HG03469 (cell line): ENCODE data around the gene PPARA.

Experiments used
- ATAC-seq: cut with Tn5 transposase; IDR thresholded peaks from one replicate; pipeline ENCODE4 v1.9.1; 2021; ENCODE audit warnings: mild to moderate bottlenecking, moderate library complexity, moderate number of reproducible peaks; ENCODE audit not compliant: unreplicated experiment

The PPARA gene

DNA sequence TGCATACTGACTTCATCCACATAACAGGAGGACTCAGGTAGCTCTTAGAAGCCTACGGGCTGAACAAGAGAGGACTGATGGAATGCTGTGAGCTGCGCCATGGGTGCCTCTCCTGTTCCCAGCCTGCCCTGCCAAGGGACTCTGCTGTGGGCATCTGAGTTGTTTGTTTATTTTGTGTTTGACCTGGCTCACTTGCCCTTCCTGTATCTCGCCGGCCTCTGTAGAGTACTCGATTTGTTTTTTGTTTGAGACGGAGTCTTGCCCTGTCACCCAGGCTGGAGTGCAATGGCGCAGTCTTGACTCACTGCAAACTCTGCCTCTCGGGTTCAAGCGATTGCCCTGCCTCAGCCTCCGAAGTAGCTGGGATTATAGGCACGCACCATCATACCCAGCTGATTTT is 119.2 kb downstream of the PPARA start:
- ATAC-seq = no peak

DNA sequence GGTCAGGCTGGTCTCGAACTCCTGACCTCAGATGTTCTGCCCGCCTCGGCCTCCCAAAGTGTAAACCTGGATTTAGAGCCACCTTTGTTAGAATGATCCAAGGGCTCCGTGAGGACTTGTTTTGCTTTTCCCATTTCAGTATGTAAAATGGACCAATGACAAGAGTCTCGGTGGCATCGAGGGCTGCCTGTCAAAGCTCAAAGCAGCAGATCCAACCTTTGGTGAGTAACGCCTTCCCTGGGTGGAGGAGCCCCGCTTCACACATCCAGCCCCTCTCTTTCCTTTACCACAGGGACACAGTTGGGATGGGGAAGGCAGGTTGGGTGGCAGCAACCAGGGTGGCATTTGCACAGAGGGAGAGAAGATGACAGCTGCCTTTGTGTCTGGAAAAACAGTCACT is 121.9 kb downstream of the PPARA start:
- ATAC-seq = no peak

DNA sequence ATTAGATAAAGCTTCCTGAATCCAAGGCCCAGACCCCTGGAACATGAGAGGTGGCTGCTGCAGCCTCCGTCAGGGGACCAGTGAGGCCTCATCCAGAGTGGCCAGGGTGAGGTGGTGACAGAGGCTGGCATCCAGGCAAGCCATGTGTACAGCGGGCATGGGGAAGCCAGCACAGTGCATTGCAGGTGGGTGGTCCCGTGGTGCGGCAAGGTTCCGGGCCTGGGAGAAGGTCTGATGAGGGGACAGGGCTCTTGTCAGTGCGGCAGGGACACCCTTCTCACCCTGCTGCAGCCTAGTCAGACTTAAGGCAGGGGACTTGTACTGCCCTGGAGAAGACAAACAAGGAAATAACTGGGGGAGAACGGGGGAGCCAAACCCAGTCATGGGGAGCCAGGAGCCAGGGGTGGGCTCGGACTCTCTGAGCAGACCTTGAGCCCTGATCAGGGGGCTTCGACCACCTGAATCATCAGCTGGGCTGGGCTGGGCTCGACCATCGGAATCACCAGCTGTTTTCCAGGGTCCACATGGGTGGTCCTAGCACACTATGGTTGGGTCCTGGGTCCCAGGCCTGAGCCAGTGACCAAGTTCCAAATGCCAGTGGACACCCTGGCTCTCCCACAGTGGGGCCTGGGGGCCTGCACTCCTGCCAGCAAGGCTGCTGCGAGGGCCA is 122.6 kb downstream of the PPARA start:
- no peak for ATAC-seq

DNA sequence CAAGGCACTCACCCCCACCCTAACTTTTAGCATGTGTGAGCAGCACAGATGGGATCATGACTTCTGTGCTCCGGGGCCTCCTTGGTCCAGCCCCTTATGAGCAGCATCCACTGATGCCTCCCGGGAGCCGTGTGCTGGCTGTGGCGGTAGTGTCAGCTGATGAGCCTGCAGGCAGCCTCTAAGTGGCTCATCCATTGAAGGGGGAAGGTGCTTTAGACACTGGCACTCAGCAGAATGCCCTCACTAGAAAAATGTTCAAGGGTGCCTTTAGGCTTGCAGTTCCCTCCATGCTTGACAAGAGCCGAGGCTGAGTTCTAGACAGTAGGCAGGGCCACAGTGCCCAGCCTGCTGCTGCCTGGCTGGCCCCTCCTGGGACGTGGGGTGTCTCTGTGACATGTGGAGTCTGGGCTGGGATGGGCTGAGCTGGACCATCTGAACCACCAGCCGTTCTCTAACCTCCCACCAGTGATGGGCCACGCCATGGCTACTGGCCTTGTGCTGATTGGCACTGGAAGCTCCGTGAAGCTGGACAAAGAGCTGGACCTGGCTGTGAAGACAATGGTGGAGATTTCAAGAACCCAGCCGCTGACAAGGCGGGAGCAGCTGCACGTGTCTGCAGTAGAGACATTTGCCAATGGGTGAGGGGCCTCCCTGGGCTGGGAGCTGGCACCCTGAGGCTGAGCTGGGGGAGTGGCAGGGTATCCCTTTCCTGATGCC is 123.3 kb downstream of the PPARA start:
- ATAC-seq = no peak

DNA sequence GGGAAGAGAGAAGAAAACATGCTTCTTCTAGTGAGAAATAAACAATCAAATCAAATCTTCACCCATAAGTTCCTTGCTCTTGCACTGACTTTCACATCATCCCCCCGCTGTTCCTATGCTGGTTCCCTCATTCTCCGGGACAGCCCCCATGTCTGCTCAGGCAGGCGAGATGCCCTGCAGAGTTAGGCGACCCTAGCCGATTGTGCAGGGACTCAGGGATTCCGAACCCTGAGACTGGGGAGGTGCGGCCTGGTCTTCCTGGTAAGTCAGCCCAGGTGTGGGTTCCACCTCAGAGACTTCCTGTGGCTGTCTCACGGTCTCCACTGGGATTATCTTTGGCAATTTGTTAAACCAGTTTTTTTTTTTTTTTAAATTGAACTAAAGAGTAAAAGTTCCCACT is 124.1 kb downstream of the PPARA start:
- ATAC-seq = no peak

DNA sequence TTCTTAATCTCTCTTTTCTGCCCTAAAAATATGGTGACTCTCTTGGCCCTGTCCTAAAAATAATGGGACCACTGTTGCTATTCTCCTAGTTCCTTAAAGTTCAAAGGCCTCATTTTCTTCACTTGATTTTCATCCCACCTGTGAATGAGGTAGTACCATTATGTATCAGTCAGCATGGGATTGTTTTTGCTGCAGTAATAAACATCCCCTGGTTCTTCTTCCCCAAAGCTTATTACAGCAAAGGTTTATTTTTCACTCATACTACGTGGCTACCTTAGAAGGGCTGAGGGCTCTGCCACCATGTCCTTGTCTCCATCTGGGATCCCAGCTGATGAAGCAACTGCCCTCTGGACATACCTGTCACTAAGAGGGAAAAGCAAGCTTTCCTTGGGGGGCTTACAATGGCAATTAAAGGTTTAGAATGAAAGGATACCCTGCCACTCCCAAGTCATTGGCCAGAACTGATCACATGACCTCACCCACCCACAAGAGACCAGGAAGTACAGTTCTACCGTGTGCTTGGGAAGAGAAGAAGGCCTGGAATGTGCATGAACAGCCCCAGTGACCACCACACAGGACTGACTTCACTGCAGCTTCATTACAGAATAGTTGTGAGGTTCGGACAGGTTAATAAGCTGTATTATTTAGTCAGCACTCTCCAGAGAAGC is 125.3 kb downstream of the PPARA start:
- no peak for ATAC-seq

DNA sequence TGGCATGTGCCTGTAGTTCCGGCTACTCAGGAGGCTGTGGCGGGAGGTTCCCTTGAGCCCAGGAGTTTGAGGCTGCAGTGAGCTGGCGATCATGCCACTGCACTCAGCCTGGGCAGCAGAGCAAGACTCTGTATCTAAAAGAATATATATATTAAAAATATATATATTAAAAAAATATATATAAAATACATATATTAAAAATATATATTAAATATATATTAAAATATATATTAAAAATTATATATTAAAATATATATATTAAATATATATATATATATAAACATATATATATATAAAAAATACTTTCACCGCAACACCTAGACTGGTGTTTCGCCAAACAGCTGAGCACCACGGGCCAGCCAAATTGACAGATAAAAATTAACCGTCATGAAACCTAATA is 126.2 kb downstream of the PPARA start:
- ATAC-seq = no peak

DNA sequence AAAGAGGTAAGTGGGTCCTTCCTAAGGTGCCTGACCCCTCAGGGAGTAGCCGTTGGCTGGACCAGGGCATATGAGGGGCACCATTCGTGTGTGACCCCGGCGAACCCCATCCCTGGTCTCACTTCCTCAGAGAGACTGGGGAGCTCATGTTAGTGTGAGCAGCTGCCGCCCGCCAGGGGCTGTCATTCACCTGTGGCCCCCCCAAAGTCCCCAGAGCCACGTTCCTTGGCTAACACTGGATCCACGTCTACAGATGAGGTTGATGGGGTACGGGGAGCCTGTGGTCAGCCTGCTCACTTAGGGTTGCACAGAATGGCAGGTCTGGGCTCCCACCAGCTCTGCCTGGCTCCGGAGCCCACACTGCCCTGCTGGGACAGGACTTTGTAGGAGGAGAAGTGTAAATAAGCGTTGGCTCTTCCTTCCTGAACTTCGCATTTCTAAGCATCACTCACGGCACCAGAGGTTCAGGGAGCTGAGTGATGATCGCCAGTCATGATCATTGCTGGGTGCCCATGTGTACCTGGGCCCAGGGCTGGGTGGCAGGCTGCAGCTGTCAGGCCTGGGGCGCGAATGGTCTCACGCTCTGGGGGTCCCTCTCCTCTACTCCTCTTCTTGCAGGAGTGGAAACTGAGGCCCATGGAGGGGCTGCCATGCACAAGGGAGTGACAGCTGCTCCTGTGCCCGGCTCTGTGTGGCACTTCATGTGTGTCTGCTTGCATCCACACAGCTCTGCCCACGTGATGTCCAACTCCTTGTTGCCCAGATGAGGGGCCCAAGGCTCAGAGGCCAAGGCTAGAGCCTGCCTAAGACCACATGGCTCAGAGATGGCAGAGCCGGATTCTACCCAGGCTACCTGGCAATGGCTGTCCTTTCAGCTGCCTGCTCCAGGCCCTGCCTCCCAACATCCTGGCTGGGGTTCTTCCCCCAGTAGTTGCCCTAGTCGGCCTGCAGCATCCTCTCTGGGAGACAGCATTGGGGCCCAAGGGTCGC is 128.6 kb downstream of the PPARA start:
- no peak for ATAC-seq

DNA sequence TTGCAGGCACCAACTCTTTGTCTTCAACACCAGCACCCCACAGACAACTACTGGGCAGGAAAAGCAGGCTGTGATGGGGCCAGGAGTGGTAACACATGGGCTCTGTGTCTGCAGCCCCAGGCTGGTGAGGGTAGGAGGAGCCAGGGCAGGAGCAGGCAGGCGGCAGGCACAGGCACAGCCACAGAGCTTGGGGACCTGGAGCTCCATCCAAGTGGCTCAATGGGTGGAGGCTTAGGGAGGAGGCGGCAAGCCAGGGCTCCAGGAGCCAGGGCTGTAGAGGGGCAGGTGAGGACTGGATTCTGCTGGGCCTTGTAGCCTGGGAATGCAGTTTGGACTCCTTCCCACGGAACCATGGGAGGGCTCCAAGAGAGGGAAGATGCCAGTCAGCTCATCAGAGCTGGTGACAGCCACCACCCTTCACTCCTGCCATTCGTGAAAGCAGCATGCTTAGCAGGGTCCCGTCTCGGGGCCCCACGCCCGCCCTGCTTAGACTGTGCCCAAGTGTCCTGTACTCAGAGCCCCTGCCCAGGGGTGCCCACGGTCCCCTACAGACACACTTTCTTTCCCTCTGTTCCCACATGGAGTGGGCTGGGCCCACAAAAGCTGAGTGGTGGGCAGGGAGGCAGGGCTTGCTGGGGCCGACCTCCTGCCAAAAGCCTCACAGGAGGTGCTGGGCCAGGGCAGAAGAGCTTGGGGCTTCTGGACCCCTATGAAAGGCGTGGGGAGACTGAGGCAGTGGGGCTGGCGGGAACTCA is 129.9 kb downstream of the PPARA start:
- ATAC-seq = no peak

DNA sequence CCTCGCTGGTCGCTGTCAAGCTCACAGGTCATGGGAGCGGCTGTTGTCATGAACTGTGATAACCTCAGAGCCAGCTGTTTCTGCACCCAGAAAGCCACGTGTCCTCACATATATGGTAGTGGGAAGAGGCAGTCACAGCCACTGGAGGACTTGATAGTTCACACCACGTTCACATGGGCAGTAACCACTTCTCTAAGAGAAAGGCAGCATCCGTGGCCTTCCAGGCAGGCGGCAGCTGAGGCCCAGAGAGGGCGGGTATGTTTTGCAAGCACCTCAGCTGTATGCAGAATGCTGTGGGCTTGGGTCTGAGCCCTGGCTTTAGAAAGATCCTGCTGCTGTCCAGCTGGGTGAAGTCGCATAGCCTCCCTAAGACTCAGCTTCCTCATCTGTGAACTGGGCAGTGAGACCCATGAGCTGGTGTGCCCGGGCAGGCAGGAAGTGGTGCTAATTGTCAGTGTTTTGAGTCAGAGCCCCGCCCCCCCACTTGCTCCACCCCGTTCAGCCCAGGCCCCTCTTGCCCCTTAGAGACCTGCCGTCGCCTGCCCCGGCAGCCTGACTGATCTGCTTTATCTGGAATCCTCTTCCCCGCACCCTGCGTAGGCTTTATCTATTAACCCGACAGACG is 130.8 kb downstream of the PPARA start:
- ATAC-seq = no peak

DNA sequence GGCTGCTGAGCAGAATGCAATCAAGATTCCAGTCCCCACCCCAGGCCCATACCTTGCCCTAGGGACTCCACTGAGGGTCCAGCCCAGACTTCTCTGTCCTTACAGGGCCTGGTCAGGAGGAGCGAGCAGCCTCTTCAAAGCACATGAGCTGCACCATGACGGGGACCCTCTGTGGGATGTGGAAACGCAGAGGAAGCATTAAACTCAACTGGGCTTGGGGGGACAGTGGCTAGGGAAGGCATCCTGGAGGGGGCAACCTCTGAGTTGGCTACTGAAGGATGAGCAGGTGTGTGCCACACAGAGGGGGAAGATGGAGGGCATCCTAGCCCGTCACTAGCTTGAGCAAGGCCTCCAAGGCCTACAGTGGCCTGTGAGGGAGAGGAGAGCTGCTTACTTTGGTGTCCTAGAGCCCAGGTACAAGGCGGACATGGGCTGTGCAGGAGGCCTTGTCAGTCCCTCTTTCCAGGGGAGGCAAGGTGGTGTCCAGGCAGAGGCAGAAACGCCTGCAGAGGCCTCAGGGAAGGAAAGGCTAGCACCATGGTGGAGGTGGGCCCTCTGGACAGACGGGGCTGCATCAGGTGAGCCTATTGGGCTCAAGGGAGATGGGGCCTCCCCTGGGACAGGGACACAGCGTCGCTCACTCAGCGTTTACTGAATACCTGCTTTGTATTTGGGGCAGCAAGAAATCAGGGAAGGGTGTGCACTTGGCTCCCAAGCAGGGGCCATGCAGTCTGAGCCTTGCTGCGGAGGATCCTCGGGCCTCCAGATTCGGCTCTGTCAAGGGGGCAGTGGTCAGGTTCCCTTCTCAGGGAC is 131.7 kb downstream of the PPARA start:
- ATAC-seq = no peak

DNA sequence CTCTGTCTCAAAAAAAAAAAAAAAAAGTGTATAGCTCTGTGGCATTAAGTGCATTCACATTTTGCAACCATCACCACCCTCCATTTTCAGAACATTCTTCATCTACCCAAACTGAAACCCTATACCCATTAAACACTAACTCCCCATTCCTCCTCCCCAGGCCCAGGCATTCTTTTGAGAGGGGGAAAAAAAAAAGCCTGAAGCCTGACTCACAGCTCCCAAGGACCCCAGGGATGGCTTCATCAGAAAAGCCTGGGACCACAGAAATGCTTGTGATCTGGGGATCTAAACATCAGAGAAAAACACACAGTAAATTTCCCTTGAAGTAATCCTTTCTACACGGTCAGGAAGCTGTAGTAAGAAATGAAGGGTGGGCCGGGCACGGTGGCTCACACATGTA is 135.7 kb downstream of the PPARA start:
- ATAC-seq = no peak

DNA sequence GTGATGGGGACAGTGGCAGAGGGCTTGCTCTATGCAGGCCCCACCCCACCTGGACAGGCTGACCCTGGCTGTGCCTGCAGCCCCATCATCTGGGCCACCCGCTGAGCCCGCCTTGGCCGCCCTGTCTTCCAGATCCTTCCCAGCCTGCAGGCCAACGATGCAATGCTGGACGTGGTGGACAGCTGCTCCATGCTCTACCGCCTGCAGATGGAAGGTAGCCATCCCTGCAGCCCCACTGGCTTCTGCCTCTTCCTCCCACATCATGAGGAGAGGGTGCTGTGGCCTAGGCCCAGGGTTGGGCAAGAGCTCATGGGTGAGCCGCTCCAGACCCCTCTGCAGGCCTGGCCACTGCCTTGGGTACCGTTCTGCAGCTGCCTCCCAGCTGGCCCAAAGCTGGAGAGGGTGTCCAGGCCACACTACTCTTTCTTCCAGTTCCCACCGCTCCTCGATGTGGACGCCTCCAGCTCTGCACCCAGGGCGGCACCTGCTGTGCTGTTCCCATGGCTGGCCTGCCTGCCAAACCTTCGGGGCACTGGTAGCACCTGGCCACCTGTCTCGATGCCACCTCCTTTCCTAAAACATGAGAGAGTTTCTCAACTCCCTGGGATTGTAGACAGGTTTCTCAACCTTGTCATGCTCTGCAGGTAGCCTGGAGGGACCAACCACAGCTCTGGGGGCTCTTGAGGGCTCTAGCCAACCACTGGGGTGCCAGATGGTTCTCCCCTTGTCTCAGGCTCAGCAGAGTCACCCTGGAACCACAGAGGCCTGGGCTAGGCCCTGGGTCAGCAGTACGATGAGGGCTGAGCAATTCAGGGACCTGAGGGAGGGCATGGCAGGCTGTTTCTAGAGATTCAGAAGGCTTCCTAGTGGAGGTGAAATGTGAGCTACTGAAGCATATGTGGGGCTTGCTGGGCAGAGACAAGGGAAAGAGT is 136.9 kb downstream of the PPARA start:
- ATAC-seq = no peak

DNA sequence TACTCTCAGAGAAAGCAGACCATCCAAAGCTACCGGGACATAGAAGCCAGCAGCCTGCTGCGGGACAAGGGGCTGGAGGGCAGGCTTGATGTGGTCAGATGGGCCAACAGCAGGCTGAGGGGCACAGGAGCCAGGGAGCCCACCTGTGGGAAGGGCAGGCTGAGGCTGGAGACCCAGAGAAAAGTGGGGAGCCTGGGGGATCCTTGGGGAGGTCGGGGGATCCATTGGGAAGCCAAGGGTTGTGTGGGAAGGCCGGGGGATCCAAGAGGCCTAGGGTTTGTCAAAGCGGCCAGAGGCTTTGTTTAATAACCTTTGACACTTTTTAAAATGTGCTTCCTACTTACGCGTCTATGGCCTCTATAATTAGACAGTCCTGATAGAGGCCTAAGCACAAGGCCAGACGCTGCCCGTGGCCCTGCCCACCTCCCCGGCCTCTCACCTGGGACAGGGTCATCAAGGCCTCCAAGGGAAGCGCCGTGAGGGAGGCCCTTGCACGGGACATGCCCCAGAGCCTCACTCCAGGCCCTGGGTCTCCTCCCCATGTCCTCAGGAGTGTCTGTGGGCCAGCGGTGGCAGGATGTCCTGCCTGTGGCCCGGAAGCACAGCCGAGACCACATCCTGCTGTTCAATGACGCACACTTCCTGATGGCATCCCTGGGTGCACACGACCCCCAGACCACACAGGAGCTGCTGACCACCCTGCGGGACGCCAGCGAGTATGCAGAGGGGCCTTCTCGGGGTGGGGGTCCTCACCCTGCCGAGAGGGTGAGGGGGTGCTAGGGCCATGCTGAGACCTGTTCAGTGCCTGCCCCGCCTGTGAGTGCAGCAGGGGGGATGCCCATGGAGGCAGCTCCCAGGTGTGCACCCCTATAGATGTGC is 137.8 kb downstream of the PPARA start:
- no peak for ATAC-seq

DNA sequence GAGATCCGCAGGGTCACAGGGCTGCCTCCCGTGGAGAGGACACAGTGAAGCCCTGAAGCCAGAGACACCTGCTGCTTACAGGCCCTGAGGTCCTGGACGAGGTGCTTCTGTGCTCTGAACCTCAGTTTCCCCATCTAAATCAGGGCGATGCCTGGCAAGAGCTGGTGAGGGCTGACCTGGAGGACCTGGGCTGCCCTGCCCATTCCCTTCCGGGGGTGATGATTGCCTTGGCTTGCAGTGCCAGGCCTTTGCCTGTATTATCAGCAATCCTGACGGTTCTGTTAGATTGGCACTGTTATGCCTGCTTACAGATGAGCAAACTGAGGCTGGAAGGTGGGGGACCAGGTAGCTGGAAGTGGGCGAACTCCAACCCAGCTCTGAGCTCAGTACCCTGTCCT is 138.5 kb downstream of the PPARA start:
- no peak for ATAC-seq

DNA sequence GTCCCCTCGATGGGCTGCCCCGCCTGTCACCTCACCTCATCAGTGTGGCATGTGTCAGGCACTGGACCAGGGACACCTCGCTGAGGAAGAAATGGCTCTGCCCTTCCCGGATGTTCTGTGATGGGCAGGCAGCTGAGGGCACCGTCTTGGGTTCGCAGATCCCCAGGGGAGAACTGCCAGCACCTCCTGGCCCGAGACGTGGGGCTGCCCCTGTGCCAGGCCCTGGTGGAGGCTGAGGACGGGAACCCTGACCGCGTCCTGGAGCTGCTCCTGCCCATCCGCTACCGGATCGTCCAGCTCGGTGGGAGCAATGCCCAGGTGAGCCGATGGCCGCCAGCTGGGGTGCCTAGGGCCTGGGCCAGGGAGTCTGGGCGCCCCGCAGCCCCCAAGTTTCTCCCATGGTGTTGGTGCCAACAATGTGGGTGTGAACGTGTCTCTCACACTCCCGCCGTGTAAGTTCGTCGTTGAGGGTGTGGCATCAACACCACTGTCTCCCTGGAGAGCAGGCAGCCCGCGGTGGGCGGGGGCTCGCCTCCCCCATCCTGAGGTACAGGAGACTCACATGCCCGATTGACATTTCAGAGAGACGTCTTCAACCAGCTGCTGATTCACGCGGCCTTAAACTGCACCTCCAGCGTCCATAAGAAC is 139.0 kb downstream of the PPARA start:
- no peak for ATAC-seq
